Endodermal cell (in vitro differentiated cells): ENCODE measurements around the gene PSMB10. TPM values are rescaled to one million over a fixed set of nuclear protein-coding genes. Genes with fewer than 3 reads are reported as not detected.

Source experiments
- DNase-seq: peaks from one replicate; pipeline ENCODE4 v3.0.0-alpha.2; 2017
- H3K27ac ChIP-seq: 2 replicates; pipeline ENCODE4 v1.5.1; 2013; ENCODE audit warnings: mild to moderate bottlenecking, low read depth, low read length, moderate library complexity
- H3K27me3 ChIP-seq: 2 replicates; pipeline ENCODE4 v1.6.1; 2013; ENCODE audit warnings: mild to moderate bottlenecking, low read length, moderate library complexity; ENCODE audit not compliant: insufficient read depth, control insufficient read depth, poor library complexity, severe bottlenecking
- H3K36me3 ChIP-seq: 2 replicates; pipeline ENCODE4 v1.7.0; 2013; ENCODE audit warnings: mild to moderate bottlenecking, low read length, moderate library complexity; ENCODE audit not compliant: control insufficient read depth, insufficient read depth
- H3K4me1 ChIP-seq: one replicate; pipeline ENCODE4 v1.7.0; 2013; ENCODE audit warnings: low read length; ENCODE audit not compliant: control insufficient read depth, insufficient read depth
- H3K4me3 ChIP-seq: 2 replicates; pipeline ENCODE4 v1.5.1; 2013; ENCODE audit warnings: mild to moderate bottlenecking, low read length, moderate library complexity
- H3K9ac ChIP-seq: 2 replicates; pipeline ENCODE4 v1.6.1; 2013; ENCODE audit warnings: mild to moderate bottlenecking, low read length, moderate library complexity; ENCODE audit not compliant: poor library complexity, severe bottlenecking; ENCODE audit errors: extremely low read depth
- H3K9me3 ChIP-seq: 2 replicates; pipeline ENCODE4 v1.6.1; 2013; ENCODE audit warnings: mild to moderate bottlenecking, low read length, moderate library complexity; ENCODE audit not compliant: control insufficient read depth
- H3K27ac Mint-ChIP-seq: 2 replicates; pipeline ENCODE4 v1.8.0; 2020; ENCODE audit warnings: mixed read lengths
- H3K27me3 Mint-ChIP-seq: 2 replicates; pipeline ENCODE4 v1.8.0; 2021; ENCODE audit warnings: mild to moderate bottlenecking, mixed read lengths; ENCODE audit not compliant: insufficient read depth
- H3K36me3 Mint-ChIP-seq: 2 replicates; pipeline ENCODE4 v1.8.0; 2020; ENCODE audit warnings: low read depth, mixed read lengths
- H3K4me1 Mint-ChIP-seq: 2 replicates; pipeline ENCODE4 v1.8.0; 2020; ENCODE audit warnings: mixed read lengths
- H3K4me3 Mint-ChIP-seq: 2 replicates; pipeline ENCODE4 v1.8.0; 2020; ENCODE audit warnings: mild to moderate bottlenecking, moderate library complexity, mixed read lengths
- H3K9me3 Mint-ChIP-seq: 2 replicates; pipeline ENCODE4 v1.8.0; 2020; ENCODE audit warnings: mild to moderate bottlenecking, mixed read lengths
- CTCF ChIP-seq: fragments of 200-600 bp; sonication (generic); conservative IDR thresholded peaks from 2 replicates; pipeline ENCODE4 v1.5.0; 2021; ENCODE audit warnings: antibody characterized with exemption, mild to moderate bottlenecking
- WGBS, 2 experiments: methylation state at CpG; one replicate each; pipeline versions ENCODE4 v1.1.5 to v1.1.7; 2013; ENCODE audit warnings: missing lambda C conversion rate in 2 of 2, mixed read lengths in 1 of 2; ENCODE audit not compliant: insufficient coverage in 1 of 2, insufficient read length in 1 of 2; 5-methylcytosine and 5-hydroxymethylcytosine counted together
- total RNA-seq, 2 donors: library from RNA; stranded (reverse); fragmentation: NEBNext Ultra II Directional in 1 of 2; extraction: Animal tissue kit (Norgen Biotek cat#: 25700) in 1 of 2; gene quantifications; 2 replicates in 1 of 2; 3 replicates in 1 of 2; pipeline ENCODE4 v1.2.1, GENCODE V29; 2021

The PSMB10 gene
- total RNA-seq, 2 donors from 2014 or later: 15.5 to 16.5 TPM

GRCh38 chr16:67963292-67963661, 26.6 kb upstream of the PSMB10 start:
- H3K27ac ChIP-seq: no peak overlapping the region
- H3K4me3 Mint-ChIP-seq: no peak overlapping the region
- H3K9me3 ChIP-seq: no peaks in the 10 kb centered on the region
- H3K9ac ChIP-seq: no peak overlapping the region
- no peak for DNase-seq
- peaks cover 35% of the 10 kb centered on the region for H3K36me3 Mint-ChIP-seq
- H3K36me3 ChIP-seq: peaks cover 49% of the 10 kb centered on the region
- no peaks in the 10 kb centered on the region for H3K9me3 Mint-ChIP-seq
- no peaks in the 10 kb centered on the region for H3K27me3 ChIP-seq
- no peak for TF ChIP-seq CTCF
- peaks cover 2% of the 10 kb centered on the region for H3K27me3 Mint-ChIP-seq
- H3K4me1 Mint-ChIP-seq: peaks cover 15% of the 10 kb centered on the region
- WGBS, 2 experiments: 93% methylated on average over 2 of the region's 2 CpGs
- no peak overlapping the region for H3K27ac Mint-ChIP-seq
- H3K4me1 ChIP-seq: peaks cover 16% of the 10 kb centered on the region
- H3K4me3 ChIP-seq: no peak overlapping the region

- no peak overlapping the region for H3K27ac ChIP-seq
- no peaks in the 10 kb centered on the region for H3K27me3 ChIP-seq
- no peaks in the 10 kb centered on the region for H3K9me3 ChIP-seq
- Mint-ChIP-seq H3K9me3 (no peaks in the 10 kb centered on the region), H3K4me1 (peaks cover 9% of the 10 kb centered on the region), H3K4me3 (no peak overlapping the region), H3K27ac (no peak overlapping the region), H3K36me3 (peaks cover 44% of the 10 kb centered on the region), H3K27me3 (no peaks in the 10 kb centered on the region)
- peaks cover 16% of the 10 kb centered on the region for H3K4me1 ChIP-seq
- H3K4me3 ChIP-seq: no peak overlapping the region
- peaks cover 60% of the 10 kb centered on the region for H3K36me3 ChIP-seq
- no peak for DNase-seq
- no peak overlapping the region for H3K9ac ChIP-seq
- WGBS, 2 experiments: 93 to 97% methylated on average over 5 to 8 of the region's 8 CpGs
- no peak for TF ChIP-seq CTCF
Observed at GRCh38 chr16:67962135-67962534, 25.5 kb upstream of the PSMB10 start.

GRCh38 chr16:67961551-67961957, 24.9 kb upstream of the PSMB10 start:
- no peak overlapping the region for H3K27ac ChIP-seq
- 97% methylated on average over 7 to 13 of the region's 13 CpGs for WGBS, 2 experiments
- no peak overlapping the region for H3K4me3 ChIP-seq
- peaks cover 16% of the 10 kb centered on the region for H3K4me1 ChIP-seq
- Mint-ChIP-seq H3K4me3 (no peak overlapping the region), H3K27ac (no peak overlapping the region), H3K36me3 (peaks cover 44% of the 10 kb centered on the region), H3K4me1 (peaks cover 4% of the 10 kb centered on the region), H3K9me3 (no peaks in the 10 kb centered on the region), H3K27me3 (no peaks in the 10 kb centered on the region)
- no peaks in the 10 kb centered on the region for H3K27me3 ChIP-seq
- H3K9ac ChIP-seq: no peak overlapping the region
- peaks cover 60% of the 10 kb centered on the region for H3K36me3 ChIP-seq
- no peak for TF ChIP-seq CTCF
- no peak for DNase-seq
- H3K9me3 ChIP-seq: no peaks in the 10 kb centered on the region
